Fibroblast of villous mesenchyme (primary cell): Measurements from ENCODE around the gene VAX1. TPM values are rescaled to one million over a fixed set of nuclear protein-coding genes. Genes with fewer than 3 reads are reported as not detected.

Experiments
- DNase-seq: peaks from one replicate; pipeline ENCODE4 v3.0.0-alpha.2; 2010; ENCODE audit warnings: low read depth
- H3K4me3 ChIP-seq: 2 replicates; pipeline ENCODE4 v1.5.1; 2011; ENCODE audit warnings: low read depth, mild to moderate bottlenecking, low read length
- CTCF ChIP-seq: IDR thresholded peaks from 2 replicates; pipeline ENCODE4 v1.5.1; 2012; ENCODE audit warnings: low read depth, mild to moderate bottlenecking, low read length; ENCODE audit not compliant: insufficient read depth
- total RNA-seq: library from RNA; depleted of rRNA; stranded (reverse); fragments of >200 nt; gene quantifications from 2 replicates; pipeline ENCODE4 v1.2.3, GENCODE V29; 2012

Gene VAX1
- total RNA-seq, 1 donor = not detected

DNA sequence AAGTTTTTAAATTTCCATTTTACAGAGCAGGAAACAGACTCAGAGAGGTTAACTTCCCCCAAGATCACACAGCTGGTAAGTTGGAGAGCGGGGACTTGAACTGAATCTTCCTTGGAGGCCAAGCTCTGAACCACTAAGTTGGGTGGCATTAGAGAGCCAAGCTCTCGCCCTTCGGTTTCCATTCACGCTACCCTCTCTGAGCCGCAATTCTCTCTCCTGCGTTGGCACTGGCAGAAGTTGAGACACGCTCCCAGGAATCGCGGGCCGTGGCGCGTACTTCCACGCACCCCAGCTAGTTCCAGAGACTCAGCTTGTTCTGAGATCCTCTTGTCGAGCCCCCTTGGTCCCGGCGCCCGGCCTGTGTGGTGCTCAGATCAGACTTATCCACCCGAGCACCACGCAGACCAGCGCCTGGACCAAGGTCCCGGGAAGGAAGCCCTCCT, 29.3 kb upstream of the VAX1 start:
- no peak for DNase-seq
- no peak for TF ChIP-seq CTCF
- no peak overlapping the region for H3K4me3 ChIP-seq

DNA sequence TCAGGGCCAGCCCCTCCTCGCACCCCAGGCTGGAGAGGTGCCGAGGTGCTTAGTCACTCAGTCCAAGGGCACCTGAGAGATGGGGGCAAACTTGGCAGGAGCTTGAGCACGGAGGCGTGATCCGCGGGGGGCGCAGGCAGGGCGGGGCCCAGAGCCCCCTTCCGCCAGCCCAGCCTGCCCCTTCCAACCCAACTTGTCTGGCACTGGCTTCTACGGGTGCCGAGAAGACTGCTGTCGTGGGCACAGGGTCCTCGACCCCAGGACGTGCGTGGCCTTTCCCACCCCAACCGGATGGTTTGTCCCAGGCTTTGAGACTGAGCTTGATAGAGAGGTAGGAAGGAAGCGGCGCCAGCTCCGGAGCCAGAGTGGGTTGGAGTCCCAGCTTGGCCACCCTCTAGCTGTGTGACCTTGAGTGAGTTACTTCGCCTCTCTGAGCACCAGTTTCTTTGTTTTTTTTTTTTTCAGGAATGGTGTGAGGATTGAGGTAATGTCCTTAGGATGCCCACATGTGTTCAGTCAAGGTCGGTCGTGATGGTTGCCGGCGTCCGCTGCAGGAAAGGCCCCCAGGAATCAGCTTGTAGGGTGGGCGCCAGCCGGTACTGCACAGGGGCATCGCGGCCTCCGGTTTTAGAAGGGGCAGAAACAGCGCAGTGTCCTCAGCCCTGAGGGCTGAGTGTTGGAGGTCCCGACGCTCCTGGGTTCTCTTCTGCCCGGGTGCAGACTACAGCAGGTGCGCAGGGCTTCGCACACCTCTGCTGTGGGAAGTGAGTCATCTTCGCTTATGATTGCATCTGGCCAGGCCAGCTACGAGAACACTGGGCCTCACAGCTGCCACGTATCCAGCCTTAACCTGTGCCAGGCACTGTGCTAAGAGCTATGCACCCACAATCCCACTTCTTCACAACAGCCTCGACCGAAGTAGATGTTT, 28.6 kb upstream of the VAX1 start:
- no peak overlapping the region for H3K4me3 ChIP-seq
- DNase-seq = no peak
- TF ChIP-seq CTCF = no peak

DNA sequence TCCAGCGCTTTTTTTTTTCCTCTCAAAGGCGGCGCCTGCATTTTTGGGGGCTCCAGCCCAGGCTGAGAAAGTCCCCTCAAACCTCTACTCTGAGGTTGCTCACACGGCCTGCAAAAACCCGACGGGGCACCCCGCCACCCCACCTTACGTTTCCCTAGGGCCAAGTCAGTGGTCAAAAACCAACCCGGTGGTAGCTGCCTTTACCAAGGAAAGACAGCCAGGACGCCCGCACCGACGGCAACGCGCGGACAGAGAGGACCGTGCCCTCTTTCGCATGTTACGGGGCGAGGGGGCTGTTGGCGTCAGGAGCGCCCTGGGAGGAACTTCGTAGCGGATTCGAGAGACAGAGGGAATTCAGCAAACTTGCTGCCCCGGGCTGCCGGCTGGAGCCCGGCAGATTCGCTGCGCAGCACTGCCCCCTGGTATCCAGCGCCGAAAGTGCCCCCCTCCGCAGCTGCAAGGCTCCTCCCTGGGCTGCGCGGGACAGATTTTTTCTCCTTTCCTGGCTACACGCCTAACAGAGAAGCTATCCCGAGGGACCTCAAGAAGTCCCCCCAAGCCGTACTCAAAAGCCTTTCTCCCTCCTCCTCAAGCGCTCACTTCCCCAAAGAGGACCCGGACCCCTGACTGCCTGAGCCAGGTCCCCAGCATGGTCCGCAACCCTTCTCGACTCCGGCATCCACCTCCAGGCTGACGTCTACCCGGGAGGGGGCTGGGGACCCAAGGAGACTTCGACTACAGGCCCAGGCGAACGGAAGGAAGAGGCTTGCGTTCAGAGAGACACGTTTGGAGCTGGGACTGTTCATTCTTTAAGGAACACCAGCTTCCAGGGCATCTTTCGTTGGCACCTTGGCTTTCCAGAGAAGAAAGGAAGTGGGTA, 27.7 kb upstream of the VAX1 start:
- peak; percentile 62 for TF ChIP-seq CTCF
- no peak overlapping the region for H3K4me3 ChIP-seq
- DNase-seq = peak; percentile 32

- peak overlapping the region; percentile 33 for H3K4me3 ChIP-seq
- DNase-seq = no peak
- no peak for TF ChIP-seq CTCF
Measured at GRCh38 chr10:117164592-117165537, 26.8 kb upstream of the VAX1 start.

DNA sequence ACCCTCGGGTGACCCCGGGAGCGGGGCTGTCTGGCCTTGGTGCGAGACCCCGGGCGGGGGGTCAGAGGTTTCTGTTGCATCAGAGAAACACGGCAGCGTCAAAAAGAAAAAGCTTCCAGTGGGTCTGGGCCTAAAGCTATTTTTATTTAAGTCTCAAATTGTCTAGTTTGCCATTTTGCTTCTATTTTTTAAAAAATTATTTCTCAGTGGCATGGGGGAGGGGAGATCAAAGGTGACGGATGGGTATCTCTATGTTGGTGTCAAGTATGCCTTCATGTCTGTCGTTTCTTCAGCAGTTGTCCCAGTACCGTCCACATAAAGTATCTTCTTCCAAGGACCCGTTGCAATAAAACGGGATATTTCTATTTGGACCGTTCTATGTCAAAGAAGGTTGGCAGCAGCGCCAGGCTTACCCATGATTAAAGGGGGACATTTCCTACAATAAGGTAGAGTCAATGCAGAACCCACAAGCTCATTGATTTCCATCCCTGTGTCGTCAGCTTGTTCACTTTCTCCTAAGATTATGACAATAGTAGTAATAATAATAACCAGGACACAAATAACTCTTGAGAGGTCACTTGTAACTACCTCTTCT, 26.0 kb upstream of the VAX1 start:
- no peak overlapping the region for H3K4me3 ChIP-seq
- no peak for DNase-seq
- TF ChIP-seq CTCF = no peak
